SK-N-SH (cell line): Measurements from ENCODE around the gene MYRF.

Experiments
- MXI1 ChIP-seq: IDR thresholded peaks from 2 replicates; pipeline ENCODE4 v1.6.1; 2012; ENCODE audit warnings: mild to moderate bottlenecking, low read depth, low read length, improper control_type of control experiment
- TF ChIP-seq, protein P1 (sequence below): fragments of 200-600 bp; sonication (generic); IDR thresholded peaks from 2 replicates; pipeline ENCODE4 v1.6.1; 2017; ENCODE audit warnings: antibody characterized with exemption, mild to moderate bottlenecking, moderate library complexity

DNA sequence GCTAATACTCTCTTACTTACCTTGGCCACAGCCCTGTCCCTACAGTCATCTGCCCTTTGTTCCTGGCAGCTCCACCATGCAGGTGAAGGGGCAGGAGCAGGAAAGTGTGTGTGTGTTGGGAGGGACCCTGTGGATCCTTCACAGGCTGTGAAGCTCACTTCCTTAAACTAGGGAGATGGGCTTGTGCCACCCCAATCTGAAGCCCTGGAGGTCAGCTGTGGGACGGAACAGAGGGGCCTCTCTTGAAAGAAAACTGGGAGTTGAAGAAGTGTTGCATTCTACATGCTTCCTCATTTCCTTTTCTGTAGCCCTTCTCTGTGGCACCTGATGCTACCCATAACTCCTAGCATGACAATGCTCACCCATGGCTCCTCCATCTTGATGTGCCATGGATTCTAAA lies 52.7 kb downstream of the MYRF start:
- TF ChIP-seq MXI1: no peak
- TF ChIP-seq, protein P1, sequence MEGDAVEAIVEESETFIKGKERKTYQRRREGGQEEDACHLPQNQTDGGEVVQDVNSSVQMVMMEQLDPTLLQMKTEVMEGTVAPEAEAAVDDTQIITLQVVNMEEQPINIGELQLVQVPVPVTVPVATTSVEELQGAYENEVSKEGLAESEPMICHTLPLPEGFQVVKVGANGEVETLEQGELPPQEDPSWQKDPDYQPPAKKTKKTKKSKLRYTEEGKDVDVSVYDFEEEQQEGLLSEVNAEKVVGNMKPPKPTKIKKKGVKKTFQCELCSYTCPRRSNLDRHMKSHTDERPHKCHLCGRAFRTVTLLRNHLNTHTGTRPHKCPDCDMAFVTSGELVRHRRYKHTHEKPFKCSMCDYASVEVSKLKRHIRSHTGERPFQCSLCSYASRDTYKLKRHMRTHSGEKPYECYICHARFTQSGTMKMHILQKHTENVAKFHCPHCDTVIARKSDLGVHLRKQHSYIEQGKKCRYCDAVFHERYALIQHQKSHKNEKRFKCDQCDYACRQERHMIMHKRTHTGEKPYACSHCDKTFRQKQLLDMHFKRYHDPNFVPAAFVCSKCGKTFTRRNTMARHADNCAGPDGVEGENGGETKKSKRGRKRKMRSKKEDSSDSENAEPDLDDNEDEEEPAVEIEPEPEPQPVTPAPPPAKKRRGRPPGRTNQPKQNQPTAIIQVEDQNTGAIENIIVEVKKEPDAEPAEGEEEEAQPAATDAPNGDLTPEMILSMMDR: no peak
